T follicular helper cell (primary cell): Measurements from ENCODE around the gene CITED4.
"Not testable (repeated sequence)": the region's sequence is repeated elsewhere in the genome, so short reads cannot be mapped to it uniquely, and the experiment has no call there.

ENCODE experiments used
- DNase-seq: peaks from one replicate; pipeline ENCODE4 v3.0.0-alpha.2; 2020; ENCODE audit warnings: low read depth
- total RNA-seq, 2 experiments: gene quantifications; one replicate each; lab custom pipeline; 2026; lab: John Stamatoyannopoulos, UW

CITED4 gene, protein sequence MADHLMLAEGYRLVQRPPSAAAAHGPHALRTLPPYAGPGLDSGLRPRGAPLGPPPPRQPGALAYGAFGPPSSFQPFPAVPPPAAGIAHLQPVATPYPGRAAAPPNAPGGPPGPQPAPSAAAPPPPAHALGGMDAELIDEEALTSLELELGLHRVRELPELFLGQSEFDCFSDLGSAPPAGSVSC
- total RNA-seq: 1.00 to 10.2 reads per million in 2 experiments

DNA sequence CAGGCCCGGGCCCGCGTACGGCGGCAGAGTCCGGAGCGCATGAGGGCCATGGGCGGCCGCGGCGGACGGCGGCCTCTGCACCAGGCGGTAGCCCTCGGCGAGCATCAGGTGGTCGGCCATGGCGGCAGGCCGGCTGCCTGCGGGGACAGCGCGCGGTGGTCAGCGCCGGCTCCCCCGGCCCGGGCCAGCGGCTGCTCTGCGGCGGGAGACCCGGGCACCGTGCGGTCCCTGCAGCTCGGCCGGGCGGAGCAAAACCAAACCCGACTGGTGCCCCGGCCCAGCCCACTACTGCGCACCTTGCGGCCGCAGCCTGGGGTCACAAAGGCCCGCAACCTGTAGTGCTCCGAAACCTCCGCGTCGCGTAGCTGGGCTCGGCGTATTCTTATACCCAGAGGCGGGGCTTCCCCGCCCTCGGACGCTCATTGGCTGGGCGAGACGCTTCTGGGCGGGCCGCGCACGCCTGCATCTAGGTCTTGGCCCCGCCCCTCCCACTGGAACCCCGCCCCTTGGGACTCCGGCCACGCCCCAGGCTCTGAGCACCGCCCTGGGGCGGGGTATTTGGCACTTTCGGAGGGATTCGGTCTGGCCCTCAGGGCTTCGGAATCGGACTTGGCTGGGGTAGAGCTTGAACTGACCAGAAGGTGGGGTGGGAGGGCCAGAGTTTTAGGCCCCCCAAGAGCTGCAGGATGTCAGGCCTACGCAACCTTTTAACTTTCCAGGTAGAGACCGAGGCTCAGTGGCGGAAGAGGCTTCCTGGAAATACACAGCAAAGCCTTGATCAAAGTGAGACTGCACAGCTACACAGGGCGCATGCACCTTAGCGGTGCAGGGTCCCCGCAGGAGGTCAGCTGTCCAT, at the start of gene CITED4:
CITED4 (minus strand) TSS at position 356 of the 856 bp plus-strand sequence; CDS start at position 120, 236 bp downstream.
- peak; percentile 94 for DNase-seq

DNA sequence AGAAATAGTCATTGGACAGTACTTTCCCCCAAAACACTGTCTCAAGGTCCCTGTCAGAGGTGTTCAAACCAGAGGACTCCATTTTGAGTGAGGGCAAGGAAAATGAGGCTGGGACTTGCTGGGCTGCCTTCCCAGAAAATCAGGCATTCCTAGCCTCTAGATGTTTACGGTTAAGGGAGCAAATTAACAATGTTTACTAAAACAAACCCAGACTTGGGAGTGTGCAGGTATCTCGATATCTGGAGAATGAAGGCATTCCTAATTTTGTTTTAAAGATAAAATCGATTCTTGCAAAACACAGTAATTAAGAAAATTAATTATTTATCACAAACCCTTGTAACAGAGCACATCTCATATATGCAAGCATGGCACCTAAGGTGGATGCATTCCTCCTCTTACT, 48.9 kb upstream of the CITED4 start:
- no peak for DNase-seq

DNA sequence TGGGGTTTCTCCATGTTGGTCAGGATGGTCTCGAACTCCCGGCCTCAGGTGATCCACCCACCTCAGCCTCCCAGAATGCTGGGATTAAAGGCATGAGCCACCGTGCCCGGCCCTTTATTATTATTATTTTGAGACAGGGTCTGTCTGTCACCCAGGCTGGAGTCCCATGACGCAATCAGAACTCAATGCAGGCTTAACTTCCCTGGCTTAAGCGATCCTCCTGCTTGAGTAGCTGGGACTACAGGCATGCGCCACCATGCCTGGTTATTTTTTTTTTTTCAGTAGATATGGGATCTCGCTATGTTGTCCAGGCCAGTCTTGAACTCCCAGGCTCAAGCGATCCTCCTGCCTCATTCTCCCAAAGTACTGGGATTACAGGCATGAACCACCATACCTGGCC, 47.1 kb upstream of the CITED4 start:
- DNase-seq: no peak

DNA sequence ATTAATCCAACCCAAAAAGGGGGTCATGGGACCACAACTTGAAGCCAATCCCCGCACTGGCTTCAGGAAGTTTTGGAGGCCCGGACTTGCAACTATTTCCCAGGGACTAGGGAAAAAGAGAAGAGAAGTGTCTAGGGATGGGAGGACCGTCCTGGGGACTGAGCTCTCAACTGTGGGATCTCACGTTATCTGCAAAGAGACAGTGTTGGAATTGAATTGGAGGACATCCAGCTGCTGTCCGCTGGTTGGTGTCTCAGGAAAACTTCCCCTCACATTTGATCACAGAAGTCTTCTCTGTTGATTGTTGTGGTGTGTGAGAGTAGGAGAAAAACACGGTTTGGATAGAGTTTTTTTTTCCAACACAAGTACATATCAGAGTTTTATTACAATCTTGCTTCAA, 46.2 kb upstream of the CITED4 start:
- DNase-seq: no peak

DNA sequence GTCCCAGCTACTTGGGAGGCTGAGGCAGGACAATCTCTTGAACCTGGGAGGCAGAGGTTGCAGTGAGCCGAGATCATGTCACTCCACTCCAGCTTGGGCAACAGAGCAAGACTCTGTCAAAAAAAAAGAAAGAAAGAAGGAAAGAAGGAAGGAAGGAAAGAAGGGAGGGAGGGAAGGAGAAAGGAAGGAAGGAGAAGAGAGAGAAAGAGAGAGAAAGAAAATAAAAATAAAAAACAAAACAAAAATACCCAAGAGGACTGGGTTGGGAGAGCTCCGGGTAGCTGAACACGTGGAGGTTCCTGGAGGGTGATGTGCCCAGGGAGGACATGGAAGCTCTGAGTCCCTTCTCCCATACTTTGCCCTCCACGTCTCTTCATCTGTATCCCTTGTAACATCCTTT, 45.7 kb upstream of the CITED4 start:
- DNase-seq: no peak

DNA sequence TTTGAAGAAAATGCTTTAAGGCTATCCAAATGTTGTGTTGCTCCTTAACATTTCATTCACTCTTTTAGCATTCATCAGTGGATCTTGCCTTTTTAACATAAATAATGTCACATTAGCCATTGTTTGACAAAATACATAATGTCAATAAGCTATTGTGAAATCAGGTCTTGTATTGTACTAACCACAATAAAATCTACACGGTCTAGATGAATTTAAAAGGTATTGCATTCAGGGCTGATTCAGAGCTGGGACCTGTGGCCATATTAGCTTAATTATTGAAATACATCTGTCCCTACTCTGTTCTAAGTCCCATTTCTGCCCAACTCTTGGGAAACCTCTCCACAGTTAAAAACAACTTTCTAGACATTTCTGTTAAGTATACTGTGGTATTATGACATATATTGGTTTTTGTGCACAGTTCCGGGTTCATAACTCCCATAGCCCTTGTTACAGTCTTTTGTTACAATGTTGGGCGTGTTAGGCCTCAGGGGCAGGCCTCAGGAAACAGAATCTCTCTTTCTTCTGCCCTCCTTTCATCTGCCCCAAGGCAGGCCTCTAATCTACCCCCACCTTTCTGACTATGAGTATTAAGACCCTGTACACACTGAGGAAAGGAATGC, 44.7 kb upstream of the CITED4 start:
- no peak for DNase-seq

DNA sequence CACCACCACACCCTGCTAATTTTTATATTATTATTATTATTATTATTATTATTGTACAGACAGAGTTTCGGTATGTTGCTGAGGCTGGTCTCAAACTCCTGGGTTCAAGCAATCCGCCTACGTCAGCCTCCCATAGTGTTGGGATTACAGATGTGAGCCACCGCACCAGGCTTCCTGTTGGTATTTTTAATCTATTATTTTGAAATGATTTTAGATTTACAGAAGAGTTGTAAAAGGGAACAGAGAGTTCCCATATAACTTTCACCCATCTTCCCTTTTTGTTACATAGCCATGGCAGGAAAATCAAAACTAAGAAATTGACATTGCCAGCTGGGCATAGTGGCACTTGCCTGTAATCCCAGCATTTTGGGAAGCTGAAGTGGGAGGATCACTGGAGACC, 42.9 kb upstream of the CITED4 start:
- DNase-seq: no peak

DNA sequence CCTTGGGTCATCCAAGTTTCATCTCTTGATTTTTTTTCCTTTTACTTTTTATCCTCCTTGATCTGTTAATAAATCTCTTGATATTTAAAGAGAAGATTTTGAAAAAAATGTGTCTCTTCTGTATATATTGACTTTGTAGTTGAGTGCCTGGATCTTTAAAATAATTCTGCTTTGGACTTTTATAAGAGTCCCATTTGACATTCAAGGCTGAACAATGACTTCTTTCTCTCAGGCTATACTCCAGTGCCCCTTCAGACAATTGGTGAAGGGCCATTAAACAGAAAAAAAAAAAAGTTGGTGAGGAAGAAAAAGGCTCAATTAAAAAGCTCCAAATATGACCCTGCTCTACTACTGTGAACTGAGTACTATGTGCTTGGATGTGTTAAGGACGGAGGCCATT, 40.9 kb upstream of the CITED4 start:
- DNase-seq: no peak

DNA sequence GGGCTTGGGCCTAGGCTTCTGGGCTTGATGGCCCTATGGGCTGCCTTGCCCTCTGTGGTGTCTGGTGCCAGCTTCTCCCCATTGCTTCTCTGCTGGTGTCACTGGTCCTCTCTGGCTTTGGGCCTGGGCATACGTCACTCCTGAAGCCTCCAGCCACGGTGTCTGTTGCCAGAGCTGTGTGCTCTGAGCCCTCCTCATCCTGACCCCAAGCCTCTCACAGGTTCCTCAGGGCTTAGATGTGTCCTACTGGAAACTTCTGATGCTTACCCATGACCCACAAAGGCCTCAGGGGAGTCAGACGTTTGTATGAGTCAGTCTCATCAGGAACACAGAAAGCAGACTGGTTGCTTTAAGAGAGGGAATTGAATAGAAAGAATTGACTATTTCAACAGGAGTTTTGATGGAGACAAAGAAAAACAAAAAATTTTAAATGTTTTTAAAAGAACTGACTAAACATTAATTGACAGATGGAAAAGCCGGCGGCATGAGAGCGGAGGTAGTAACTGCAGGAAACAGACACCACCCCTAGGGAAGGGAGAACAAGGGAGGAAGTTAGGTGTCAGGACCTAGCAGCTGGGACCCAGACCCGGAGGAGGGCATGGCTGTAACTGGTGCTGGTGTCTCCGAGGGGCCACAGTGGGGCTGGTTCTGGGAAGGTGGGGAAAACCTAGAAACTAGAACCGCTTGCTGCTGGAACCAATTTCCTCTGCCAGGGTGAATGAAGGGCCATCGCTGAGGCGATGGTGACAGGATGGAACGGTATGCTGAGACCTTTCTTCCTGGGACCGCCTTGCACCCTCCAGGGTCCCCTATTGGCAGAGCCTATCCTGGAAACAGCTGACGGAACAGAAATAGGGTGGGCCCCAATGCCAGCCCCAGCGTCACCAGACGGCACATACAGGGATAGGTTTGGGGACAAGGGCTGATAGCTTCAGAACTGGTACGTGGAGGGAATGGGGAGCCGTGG, 40.0 kb upstream of the CITED4 start:
- no peak for DNase-seq

DNA sequence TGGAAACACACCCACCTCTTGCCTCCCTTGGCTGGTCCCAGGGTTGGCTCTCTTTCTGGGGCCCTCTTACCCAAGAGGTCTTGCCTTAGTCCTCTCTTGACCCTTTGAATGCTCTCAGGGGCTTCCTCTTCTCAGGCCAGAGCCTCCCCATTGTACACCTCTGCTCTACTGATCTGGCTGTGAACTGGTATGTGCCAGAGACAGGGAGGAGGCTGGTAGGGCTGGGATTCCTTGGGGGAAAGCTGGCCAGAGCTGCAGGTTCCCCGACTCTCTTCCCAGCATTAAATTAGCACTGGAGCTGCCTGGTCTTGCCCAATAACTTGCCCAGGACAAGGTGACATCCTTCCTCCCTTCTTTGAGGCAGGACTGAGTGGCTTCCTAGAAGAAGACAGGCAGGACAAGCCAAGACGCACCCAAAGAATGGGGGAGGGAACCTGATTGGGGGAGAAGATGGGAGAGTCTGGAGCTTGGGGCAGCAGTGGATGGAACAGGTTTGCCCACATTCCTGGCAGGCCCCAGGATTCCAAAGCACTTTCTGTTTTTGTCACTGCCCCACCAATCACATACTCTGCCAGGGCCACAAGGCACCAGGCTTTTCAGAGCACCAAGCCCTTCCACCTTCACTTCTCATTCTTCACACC, 37.2 kb upstream of the CITED4 start:
- no peak for DNase-seq

DNA sequence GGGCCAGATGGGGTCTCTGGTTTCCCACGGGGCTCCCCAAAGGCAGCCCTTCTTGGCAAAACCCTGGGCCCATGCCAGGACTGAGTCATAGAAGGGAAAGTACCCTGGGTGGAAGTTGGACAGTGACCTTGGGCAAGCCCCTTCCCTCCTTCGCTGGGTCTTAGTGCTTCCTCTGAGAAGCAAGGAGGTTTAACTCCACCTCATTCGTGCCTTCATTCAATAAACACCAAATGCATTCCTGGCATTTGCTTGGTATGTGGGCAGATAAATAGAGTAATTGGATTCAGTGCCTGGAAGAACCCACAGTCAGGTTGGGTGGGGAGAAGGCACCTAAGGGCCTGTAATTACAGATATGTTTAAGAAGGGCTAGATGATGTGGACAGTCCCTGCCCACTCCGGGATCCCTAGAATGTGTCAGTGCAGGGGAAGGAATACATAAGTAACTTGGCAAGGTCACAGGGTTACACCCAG, 36.3 kb upstream of the CITED4 start:
- DNase-seq: no peak

DNA sequence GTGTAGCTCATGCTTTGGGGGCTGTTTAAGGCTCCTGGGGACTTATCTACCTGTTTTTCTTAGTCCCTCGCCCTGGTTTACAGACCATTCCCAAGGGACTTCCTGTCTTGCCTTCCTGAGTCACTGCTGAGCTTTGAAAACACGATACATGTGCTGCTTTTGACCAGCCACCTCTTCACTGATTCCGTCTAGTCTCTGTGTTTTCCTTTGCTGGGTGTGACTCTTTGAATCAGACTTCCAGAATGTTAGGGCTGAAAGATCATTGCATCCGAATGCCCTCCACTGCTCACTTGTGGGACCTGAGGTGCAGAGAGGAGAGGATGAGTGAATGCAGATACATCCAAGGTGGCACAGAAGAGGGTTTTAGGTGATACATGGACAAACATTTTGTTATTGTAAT, 35.4 kb upstream of the CITED4 start:
- no peak for DNase-seq

DNA sequence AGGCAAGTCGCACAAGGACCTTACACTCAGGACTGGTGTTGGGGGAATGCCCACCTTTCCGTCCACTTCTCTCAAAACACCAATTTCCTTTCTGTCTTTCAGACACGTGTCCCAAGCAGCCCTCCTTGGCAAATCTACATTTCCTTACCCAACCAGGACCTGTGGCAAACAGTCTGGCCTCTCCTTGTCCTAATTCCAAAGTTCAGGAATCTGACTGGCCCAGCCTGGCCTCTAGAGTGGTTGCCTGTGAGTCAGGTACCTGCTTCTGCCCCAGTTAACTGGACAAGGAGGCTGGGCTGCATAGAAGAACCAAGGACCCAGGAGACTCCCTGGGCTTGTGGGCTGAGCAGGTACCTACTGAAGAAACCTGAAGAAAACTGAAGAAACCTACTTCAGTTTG, 34.3 kb upstream of the CITED4 start:
- no peak for DNase-seq

DNA sequence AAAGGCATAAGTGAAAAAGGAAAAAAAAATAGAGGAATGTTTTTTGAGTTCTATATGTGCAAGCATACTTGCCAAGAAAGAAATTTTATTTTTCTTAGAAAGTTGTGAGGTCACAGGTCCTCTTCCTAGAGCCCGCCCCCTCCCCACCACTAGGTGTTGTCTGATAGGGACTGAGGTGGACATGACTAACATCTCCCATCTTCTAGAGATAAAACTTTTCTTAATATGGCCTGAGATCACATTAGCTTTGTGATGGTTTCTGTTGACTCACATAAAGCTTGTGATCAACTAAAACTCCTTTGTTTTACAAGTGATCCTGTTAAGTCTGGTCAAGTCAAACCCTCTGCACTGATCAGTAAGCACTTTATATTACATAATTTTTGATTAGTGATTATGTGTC, 33.4 kb upstream of the CITED4 start:
- DNase-seq: no peak

DNA sequence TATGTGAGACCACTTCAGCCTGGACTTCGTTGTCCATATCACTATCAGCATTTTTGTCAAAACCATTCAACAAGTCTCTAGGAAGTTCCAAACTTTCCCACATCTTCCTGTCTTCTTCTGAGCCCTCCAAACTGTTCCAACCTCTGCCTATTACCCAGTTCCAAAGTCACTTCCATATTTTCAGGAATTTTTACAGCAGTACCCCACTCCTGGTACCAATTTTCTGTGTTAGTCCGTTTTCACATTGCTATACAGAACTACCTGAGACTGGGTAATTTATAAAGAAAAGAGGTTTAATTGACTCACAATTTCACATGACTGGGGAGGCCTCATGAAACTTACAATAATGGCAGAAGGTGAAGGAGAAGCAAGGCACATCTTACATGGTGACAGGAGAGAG, 32.7 kb upstream of the CITED4 start:
- not testable (repeated sequence) for DNase-seq

DNA sequence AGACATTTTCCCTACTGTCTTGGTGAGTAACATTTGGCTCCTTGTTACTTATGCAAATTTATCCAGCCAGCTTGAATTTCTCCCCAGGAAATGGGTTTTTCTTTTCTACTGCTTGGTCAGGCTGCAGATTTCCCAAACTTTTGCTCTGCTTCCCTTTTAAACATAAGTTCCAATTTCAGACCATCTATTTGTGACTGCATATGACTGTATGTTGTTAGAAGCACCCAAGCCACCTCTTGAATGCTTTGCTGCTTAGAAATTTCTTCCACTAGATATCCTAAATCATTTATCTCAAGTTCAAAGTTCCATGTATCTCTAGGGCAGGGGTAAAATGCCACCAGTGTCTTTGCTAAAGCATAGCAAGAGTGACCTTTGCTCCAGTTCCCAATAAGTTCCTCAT, 32.3 kb upstream of the CITED4 start:
- DNase-seq: no peak

DNA sequence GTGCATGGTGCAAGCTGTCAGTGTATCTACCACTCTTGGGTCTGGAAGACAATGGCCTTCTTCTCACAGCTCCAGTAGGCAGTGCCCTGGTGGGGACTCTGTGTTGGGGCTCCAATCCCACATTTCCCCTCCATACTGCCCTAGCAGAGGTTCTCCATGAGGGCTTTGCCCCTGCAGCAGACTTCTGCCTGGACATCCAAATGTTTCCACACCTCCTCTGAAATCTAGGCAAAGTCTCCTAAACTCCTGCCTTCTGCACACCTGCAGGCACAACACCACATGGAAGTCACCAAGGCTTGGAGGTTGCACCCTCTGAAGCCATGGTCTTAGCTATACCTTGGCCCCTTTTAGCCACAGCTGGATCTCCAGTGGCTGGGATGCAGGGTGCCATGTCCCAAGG, 31.8 kb upstream of the CITED4 start:
- DNase-seq: no peak

DNA sequence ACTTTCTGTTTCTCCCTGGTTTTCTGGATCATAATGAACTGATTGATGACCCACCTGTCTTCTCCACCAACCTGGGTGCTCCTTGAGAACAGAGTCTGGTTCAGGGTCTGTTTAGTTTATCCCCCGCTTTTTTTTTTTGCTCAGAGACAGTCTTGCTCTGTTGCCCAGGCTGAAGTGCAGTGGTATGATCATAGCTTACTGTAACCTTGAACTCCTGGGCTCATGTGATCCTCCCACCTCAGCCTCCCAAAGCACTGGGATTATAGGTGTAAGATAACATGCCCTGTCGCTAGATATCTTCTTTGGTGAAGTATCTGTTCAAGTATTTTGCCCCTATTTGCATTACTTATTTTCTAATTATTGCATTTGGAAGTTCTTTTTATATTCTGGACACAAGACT, 30.2 kb upstream of the CITED4 start:
- DNase-seq: no peak

DNA sequence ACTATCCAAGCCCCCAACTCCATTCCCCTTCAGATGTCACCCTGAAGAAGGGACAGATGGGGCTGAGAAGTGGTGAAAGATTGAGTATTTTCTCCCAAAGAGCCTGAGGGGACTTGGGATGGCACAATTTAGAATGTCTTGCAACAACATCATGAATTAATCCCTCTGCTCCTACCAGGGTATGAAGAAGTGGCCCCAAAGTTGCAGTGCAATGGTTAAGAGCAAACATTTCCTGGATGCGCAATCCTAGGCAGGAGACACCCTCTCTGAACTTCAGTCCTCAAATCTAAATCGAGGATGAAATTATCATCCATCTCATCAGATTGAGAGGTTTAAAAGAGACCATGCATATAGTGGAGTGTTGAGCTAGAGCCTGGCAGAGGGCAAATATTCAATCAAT, 28.6 kb upstream of the CITED4 start:
- DNase-seq: no peak

DNA sequence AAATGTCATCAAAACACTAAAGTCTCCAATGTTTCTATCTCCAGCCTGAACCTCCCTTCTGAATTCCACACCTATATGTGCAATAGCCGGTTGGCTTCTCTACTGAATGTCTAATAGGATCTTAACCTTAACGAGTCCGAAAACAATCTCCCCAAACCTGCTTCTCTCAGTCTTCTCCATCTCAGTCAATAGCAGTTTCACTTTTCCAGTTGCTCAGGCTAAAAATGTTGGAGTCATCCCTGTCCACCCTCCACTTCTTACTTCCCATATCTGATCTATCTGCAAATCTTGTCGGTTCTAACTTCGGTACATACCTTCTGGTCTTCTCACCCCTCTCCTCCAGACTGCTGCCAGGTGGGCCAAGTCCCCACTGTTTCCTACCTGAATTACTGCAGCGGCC, 25.5 kb upstream of the CITED4 start:
- no peak for DNase-seq

DNA sequence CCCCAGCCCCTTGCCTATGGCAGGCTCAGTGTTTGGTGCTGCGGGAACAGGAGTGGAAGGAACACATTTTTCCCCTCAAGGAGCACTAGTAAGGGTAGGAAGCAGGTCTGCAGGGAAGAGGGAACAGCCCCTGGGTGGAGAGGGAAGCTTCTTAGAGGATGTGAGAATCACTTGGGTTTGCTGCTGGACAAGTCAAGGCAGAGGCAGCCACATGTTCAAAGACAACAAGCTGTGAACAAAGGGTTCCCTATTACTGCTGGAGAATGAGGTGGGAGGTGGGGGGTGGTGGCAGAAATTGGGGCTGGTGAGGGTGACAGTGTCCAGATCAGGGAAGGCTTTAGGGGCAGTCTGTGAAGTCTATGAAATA, 24.8 kb upstream of the CITED4 start:
- DNase-seq: no peak
